Transverse colon (tissue), 4 donors: ENCODE data around the gene IL10RA.

Source experiments
- CTCF ChIP-seq, 5 experiments: fragments of 200-600 bp in 3 of 5; fragments of 450-650 bp in 2 of 5; sonication (generic) in 3 of 5; IDR thresholded peaks; 1 replicate in 2 of 5; 2 replicates in 3 of 5; pipeline ENCODE4 v1.5.1; 2016 to 2017; ENCODE audit warnings: antibody characterized with exemption in 5 of 5, inconsistent platforms in 3 of 5, mild to moderate bottlenecking in 2 of 5, moderate library complexity in 1 of 5
- POLR2A ChIP-seq: fragments of 450-650 bp; IDR thresholded peaks from one replicate; pipeline ENCODE4 v1.6.1; 2016; ENCODE audit warnings: antibody characterized with exemption, mild to moderate bottlenecking, moderate library complexity
- POLR2AphosphoS5 ChIP-seq, 3 donors: sonication (generic); formaldehyde crosslinking; IDR thresholded peaks; one replicate each; pipeline ENCODE4 v1.6.1; 2016; ENCODE audit warnings: antibody characterized with exemption in 3 of 3

DNA sequence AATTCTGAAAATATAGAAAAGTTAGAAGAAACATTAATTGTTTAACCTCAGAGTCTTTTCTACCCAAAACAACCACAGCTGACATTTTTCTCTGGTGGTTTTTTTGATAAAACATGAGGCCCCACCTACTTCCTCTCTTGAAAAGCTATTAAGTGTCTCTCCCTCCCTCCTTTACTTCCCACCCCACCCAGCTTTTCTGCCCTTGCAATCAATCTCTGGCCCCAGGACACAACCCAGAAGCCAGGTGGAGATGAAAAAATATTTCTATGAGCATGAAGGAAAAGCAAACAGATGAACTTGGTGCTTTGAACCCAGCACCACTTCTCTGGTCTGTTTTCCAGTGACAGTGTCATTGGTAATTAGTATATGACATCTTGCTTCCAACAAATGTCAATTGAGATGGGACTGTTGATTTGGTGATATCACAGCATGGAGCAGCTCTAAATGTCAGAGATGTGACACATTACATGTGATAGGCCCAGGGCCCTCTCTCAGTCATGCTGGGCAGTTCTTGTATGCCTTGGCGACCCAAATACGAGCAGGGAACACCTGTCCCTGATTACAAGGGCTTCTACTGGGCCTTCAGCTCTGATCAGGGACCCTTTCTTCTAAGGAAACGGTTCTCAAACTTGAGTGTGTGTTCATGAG is 33.0 kb upstream of the IL10RA start:
- TF ChIP-seq CTCF (IDR thresholded peaks at IDR 0.05) (no peak), POLR2A (no peak), POLR2AphosphoS5 (IDR thresholded peaks at IDR 0.05) (no peak)
